Measurements from ENCODE around the gene SLC22A13.

DNA sequence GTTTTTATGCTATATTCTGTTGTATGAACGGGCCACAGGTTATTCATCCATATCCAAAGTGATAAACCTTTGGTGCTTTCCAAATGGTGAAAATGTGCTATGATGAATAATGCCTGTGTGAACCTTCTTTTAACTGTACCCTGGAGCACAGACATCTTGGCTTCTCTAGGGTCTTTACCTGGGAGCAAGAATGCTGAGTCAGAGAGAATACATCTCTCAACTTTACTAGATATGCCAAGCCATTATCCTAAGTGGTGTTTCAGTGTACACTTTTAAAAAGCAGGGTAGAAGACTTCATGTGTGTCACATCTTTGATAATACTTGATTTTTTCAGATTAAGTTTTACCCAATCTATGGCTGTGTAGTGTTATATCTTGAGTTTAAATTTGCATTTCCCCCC lies 57.4 kb downstream of the SLC22A13 start:
- TF ChIP-seq, protein P1, sequence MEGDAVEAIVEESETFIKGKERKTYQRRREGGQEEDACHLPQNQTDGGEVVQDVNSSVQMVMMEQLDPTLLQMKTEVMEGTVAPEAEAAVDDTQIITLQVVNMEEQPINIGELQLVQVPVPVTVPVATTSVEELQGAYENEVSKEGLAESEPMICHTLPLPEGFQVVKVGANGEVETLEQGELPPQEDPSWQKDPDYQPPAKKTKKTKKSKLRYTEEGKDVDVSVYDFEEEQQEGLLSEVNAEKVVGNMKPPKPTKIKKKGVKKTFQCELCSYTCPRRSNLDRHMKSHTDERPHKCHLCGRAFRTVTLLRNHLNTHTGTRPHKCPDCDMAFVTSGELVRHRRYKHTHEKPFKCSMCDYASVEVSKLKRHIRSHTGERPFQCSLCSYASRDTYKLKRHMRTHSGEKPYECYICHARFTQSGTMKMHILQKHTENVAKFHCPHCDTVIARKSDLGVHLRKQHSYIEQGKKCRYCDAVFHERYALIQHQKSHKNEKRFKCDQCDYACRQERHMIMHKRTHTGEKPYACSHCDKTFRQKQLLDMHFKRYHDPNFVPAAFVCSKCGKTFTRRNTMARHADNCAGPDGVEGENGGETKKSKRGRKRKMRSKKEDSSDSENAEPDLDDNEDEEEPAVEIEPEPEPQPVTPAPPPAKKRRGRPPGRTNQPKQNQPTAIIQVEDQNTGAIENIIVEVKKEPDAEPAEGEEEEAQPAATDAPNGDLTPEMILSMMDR (IDR thresholded peaks at IDR 0.05; ENCODE audit: poor library complexity, severe bottlenecking) = no peak
- TF ChIP-seq TAF1 (IDR thresholded peaks at IDR 0.05; ENCODE audit: low read depth) = no peak
- no peak for TF ChIP-seq MXI1 (conservative IDR thresholded peaks at IDR 0.05; ENCODE audit: poor library complexity, severe bottlenecking)
- no peak for TF ChIP-seq EP300 (conservative IDR thresholded peaks at IDR 0.05; ENCODE audit: poor library complexity, severe bottlenecking)

All from neural cell (in vitro differentiated cells).